WTC11 (cell line): ENCODE measurements around the gene USP48.

Experiments
- ATF1 ChIP-seq: sonication (generic); formaldehyde crosslinking; IDR thresholded peaks from 2 replicates; pipeline ENCODE4 v1.8.1; 2023; ENCODE audit warnings: mild to moderate bottlenecking, moderate library complexity, missing genetic modification reagents
- ATF3 ChIP-seq: sonication (generic); formaldehyde crosslinking; conservative IDR thresholded peaks from 2 replicates; pipeline ENCODE4 v1.8.1; 2022; ENCODE audit warnings: mild to moderate bottlenecking, missing genetic modification reagents
- CREB1 ChIP-seq: sonication (generic); formaldehyde crosslinking; IDR thresholded peaks from 2 replicates; pipeline ENCODE4 v1.8.0; 2023; ENCODE audit warnings: mild to moderate bottlenecking, missing genetic modification reagents
- FOXK1 ChIP-seq: sonication (generic); formaldehyde crosslinking; IDR thresholded peaks from 2 replicates; pipeline ENCODE4 v1.8.0; 2022; ENCODE audit warnings: mild to moderate bottlenecking, moderate library complexity, missing genetic modification reagents
- GTF2I ChIP-seq: fragments of 250-450 bp; sonication (Bioruptor Pico); conservative IDR thresholded peaks from 2 replicates; pipeline ENCODE4 v1.4.0; 2021; ENCODE audit warnings: mild to moderate bottlenecking
- MXD4 ChIP-seq: fragments of 250-450 bp; sonication (Bioruptor Pico); IDR thresholded peaks from 2 replicates; pipeline ENCODE4 v1.8.0; 2021; ENCODE audit warnings: mild to moderate bottlenecking, moderate library complexity, borderline replicate concordance
- NFATC4 ChIP-seq: fragments of 250-450 bp; sonication (Bioruptor Pico); IDR thresholded peaks from 2 replicates; pipeline ENCODE4 v1.9.0; 2021; ENCODE audit warnings: mild to moderate bottlenecking
- SMAD3 ChIP-seq: sonication (generic); formaldehyde crosslinking; IDR thresholded peaks from 2 replicates; pipeline ENCODE4 v1.8.0; 2022; ENCODE audit warnings: missing genetic modification reagents, mild to moderate bottlenecking, borderline replicate concordance
- USF2 ChIP-seq: sonication (generic); formaldehyde crosslinking; IDR thresholded peaks from 2 replicates; pipeline ENCODE4 v1.8.1; 2023; ENCODE audit warnings: mild to moderate bottlenecking, missing genetic modification reagents, moderate library complexity
- ZNF232 ChIP-seq: sonication (generic); formaldehyde crosslinking; IDR thresholded peaks from 2 replicates; pipeline ENCODE4 v1.8.0; 2022; ENCODE audit warnings: mild to moderate bottlenecking, missing genetic modification reagents
- TF ChIP-seq, protein P1 (sequence below): fragments of 200-600 bp; IDR thresholded peaks from 2 replicates; pipeline ENCODE4 v1.8.0; 2022; ENCODE audit warnings: antibody characterized with exemption
- TF ChIP-seq, protein P2 (sequence below): sonication (generic); formaldehyde crosslinking; IDR thresholded peaks from 2 replicates; pipeline ENCODE4 v1.8.0; 2022; ENCODE audit warnings: mild to moderate bottlenecking, missing genetic modification reagents
- TF ChIP-seq, protein P3 (sequence below): sonication (generic); formaldehyde crosslinking; IDR thresholded peaks from 2 replicates; pipeline ENCODE4 v1.8.1; 2023; ENCODE audit warnings: mild to moderate bottlenecking, missing genetic modification reagents, moderate library complexity

DNA sequence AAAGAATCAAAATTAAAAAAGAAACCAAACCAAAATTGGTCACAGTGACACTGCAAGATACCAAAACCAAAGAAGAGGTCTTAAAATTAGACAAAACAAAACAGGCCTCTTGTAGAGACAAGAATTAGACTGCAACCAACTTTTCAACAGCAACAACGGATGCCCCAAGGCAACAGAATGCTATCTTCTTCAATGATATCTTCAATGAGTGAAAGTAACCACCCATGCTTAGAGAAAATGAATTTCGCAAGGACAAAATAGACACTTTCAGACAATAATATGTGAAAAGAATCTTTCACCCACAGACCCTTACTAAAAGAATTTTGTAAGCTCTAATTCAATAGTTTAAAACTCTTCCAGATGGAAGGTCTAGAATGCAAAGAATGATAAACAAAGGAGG is 41.7 kb downstream of the USP48 start:
- TF ChIP-seq, protein P1, sequence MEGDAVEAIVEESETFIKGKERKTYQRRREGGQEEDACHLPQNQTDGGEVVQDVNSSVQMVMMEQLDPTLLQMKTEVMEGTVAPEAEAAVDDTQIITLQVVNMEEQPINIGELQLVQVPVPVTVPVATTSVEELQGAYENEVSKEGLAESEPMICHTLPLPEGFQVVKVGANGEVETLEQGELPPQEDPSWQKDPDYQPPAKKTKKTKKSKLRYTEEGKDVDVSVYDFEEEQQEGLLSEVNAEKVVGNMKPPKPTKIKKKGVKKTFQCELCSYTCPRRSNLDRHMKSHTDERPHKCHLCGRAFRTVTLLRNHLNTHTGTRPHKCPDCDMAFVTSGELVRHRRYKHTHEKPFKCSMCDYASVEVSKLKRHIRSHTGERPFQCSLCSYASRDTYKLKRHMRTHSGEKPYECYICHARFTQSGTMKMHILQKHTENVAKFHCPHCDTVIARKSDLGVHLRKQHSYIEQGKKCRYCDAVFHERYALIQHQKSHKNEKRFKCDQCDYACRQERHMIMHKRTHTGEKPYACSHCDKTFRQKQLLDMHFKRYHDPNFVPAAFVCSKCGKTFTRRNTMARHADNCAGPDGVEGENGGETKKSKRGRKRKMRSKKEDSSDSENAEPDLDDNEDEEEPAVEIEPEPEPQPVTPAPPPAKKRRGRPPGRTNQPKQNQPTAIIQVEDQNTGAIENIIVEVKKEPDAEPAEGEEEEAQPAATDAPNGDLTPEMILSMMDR: no peak
- TF ChIP-seq ATF1 (no peak), CREB1 (CRISPR knock-in tag) (no peak), MXD4 (CRISPR knock-in tag) (no peak), USF2 (no peak), FOXK1 (no peak), NFATC4 (CRISPR knock-in tag) (no peak), ATF3 (no peak), SMAD3 (CRISPR knock-in tag) (no peak), GTF2I (CRISPR knock-in tag) (no peak), ZNF232 (no peak)
- TF ChIP-seq, protein P2, sequence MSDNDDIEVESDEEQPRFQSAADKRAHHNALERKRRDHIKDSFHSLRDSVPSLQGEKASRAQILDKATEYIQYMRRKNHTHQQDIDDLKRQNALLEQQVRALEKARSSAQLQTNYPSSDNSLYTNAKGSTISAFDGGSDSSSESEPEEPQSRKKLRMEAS (CRISPR knock-in tag): no peak
- TF ChIP-seq, protein P3, sequence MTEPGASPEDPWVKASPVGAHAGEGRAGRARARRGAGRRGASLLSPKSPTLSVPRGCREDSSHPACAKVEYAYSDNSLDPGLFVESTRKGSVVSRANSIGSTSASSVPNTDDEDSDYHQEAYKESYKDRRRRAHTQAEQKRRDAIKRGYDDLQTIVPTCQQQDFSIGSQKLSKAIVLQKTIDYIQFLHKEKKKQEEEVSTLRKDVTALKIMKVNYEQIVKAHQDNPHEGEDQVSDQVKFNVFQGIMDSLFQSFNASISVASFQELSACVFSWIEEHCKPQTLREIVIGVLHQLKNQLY (CRISPR knock-in tag): no peak
